Memory B cell (primary cell): ENCODE measurements around the gene DUSP9.
"Not testable (repeated sequence)": the region's sequence is repeated elsewhere in the genome, so short reads cannot be mapped to it uniquely, and the experiment has no call there.

Experiments
- ATAC-seq: fragments of 150-1000 bp; cut with Tn5 transposase; 2 replicates; pipeline ENCODE4 v1.10.0; 2021; ENCODE audit warnings: low read depth, mild to moderate bottlenecking, moderate library complexity
- DNase-seq, 2 donors: peaks; one replicate each; pipeline ENCODE4 v3.0.0; 2022; ENCODE audit warnings: low spot score in 2 of 2
- H3K27ac Mint-ChIP-seq: one replicate; pipeline ENCODE4 v1.8.0; 2022; ENCODE audit warnings: mild to moderate bottlenecking, moderate library complexity, mixed read lengths
- H3K27me3 Mint-ChIP-seq: one replicate; pipeline ENCODE4 v1.8.0; 2022; ENCODE audit warnings: mixed read lengths
- H3K36me3 Mint-ChIP-seq: one replicate; pipeline ENCODE4 v1.8.0; 2022; ENCODE audit warnings: mild to moderate bottlenecking, mixed read lengths
- H3K4me1 Mint-ChIP-seq: one replicate; pipeline ENCODE4 v1.8.0; 2022; ENCODE audit warnings: mixed read lengths
- H3K4me3 Mint-ChIP-seq: one replicate; pipeline ENCODE4 v1.8.0; 2022; ENCODE audit warnings: mild to moderate bottlenecking, moderate library complexity, mixed read lengths
- H3K9me3 Mint-ChIP-seq: one replicate; pipeline ENCODE4 v1.8.0; 2022; ENCODE audit warnings: mixed read lengths

DUSP9 gene

GRCh38 chrX:153688911-153689590 lies 42.0 kb downstream of the DUSP9 start:
- Mint-ChIP-seq H3K36me3 (no peaks in the 10 kb centered on the region), H3K27ac (no peak overlapping the region), H3K27me3 (peaks cover 3% of the 10 kb centered on the region), H3K4me1 (peaks cover 2% of the 10 kb centered on the region), H3K9me3 (no peaks in the 10 kb centered on the region), H3K4me3 (no peak overlapping the region)
- no peak for DNase-seq
- no peak for ATAC-seq

GRCh38 chrX:153689654-153690465 lies 42.9 kb downstream of the DUSP9 start:
- no peak overlapping the region for H3K4me3 Mint-ChIP-seq
- H3K36me3 Mint-ChIP-seq, result peaks cover 2% of the 10 kb centered on the region
- peaks cover 2% of the 10 kb centered on the region for H3K4me1 Mint-ChIP-seq
- no peaks in the 10 kb centered on the region for H3K9me3 Mint-ChIP-seq
- ATAC-seq, result no peak
- H3K27me3 Mint-ChIP-seq, result peaks cover 3% of the 10 kb centered on the region
- H3K27ac Mint-ChIP-seq, result no peak overlapping the region
- no peak for DNase-seq

GRCh38 chrX:153690466-153690865 lies 43.5 kb downstream of the DUSP9 start:
- DNase-seq (no peak), ATAC-seq (no peak)
- Mint-ChIP-seq H3K27me3 (peaks cover 3% of the 10 kb centered on the region), H3K4me3 (no peak overlapping the region), H3K9me3 (no peaks in the 10 kb centered on the region), H3K27ac (no peak overlapping the region), H3K4me1 (peaks cover 2% of the 10 kb centered on the region), H3K36me3 (peaks cover 2% of the 10 kb centered on the region)

- H3K4me3 Mint-ChIP-seq, H3K9me3 Mint-ChIP-seq, H3K27me3 Mint-ChIP-seq, DNase-seq, ATAC-seq, H3K4me1 Mint-ChIP-seq, H3K36me3 Mint-ChIP-seq, H3K27ac Mint-ChIP-seq: not testable (repeated sequence)
Measured at GRCh38 chrX:153691032-153691827, 44.2 kb downstream of the DUSP9 start.

GRCh38 chrX:153692003-153692402 lies 45.0 kb downstream of the DUSP9 start:
- Mint-ChIP-seq H3K4me3 (no peak overlapping the region), H3K36me3 (peaks cover 2% of the 10 kb centered on the region), H3K27ac (no peak overlapping the region), H3K27me3 (no peaks in the 10 kb centered on the region), H3K4me1 (peaks cover 2% of the 10 kb centered on the region), H3K9me3 (no peaks in the 10 kb centered on the region)
- DNase-seq (no peak), ATAC-seq (no peak)

- Mint-ChIP-seq H3K9me3 (no peaks in the 10 kb centered on the region), H3K4me3 (no peak overlapping the region), H3K36me3 (peaks cover 8% of the 10 kb centered on the region), H3K27me3 (no peaks in the 10 kb centered on the region), H3K4me1 (no peaks in the 10 kb centered on the region), H3K27ac (no peak overlapping the region)
- no peak for ATAC-seq
- DNase-seq, result no peak
Measured at GRCh38 chrX:153692611-153693156, 45.7 kb downstream of the DUSP9 start.

GRCh38 chrX:153693216-153694086 lies 46.4 kb downstream of the DUSP9 start:
- Mint-ChIP-seq H3K4me3 (no peak overlapping the region), H3K36me3 (peaks cover 8% of the 10 kb centered on the region), H3K27me3 (no peaks in the 10 kb centered on the region), H3K27ac (no peak overlapping the region), H3K4me1 (no peaks in the 10 kb centered on the region), H3K9me3 (no peaks in the 10 kb centered on the region)
- no peak for DNase-seq
- ATAC-seq, result no peak

GRCh38 chrX:153694256-153694655 lies 47.3 kb downstream of the DUSP9 start:
- DNase-seq, H3K27me3 Mint-ChIP-seq, H3K36me3 Mint-ChIP-seq, ATAC-seq, H3K9me3 Mint-ChIP-seq, H3K4me3 Mint-ChIP-seq, H3K4me1 Mint-ChIP-seq, H3K27ac Mint-ChIP-seq: not testable (repeated sequence)

- DNase-seq (no peak), ATAC-seq (no peak)
- H3K36me3 Mint-ChIP-seq, result peaks cover 8% of the 10 kb centered on the region
- H3K27ac Mint-ChIP-seq, result no peak overlapping the region
- H3K9me3 Mint-ChIP-seq, result no peaks in the 10 kb centered on the region
- no peak overlapping the region for H3K4me3 Mint-ChIP-seq
- H3K4me1 Mint-ChIP-seq, result no peaks in the 10 kb centered on the region
- no peaks in the 10 kb centered on the region for H3K27me3 Mint-ChIP-seq
Measured at GRCh38 chrX:153694687-153695270, 47.8 kb downstream of the DUSP9 start.

- DNase-seq (no peak), ATAC-seq (no peak)
- H3K4me1 Mint-ChIP-seq, result no peaks in the 10 kb centered on the region
- no peak overlapping the region for H3K27ac Mint-ChIP-seq
- no peaks in the 10 kb centered on the region for H3K27me3 Mint-ChIP-seq
- H3K4me3 Mint-ChIP-seq, result no peak overlapping the region
- no peaks in the 10 kb centered on the region for H3K9me3 Mint-ChIP-seq
- peaks cover 8% of the 10 kb centered on the region for H3K36me3 Mint-ChIP-seq
Measured at GRCh38 chrX:153696100-153696499, 49.1 kb downstream of the DUSP9 start.

- not testable (repeated sequence) for H3K36me3 Mint-ChIP-seq, ATAC-seq, H3K4me1 Mint-ChIP-seq, DNase-seq, H3K4me3 Mint-ChIP-seq, H3K27ac Mint-ChIP-seq, H3K9me3 Mint-ChIP-seq, H3K27me3 Mint-ChIP-seq
Measured at GRCh38 chrX:153696538-153696937, 49.5 kb downstream of the DUSP9 start.

- ATAC-seq, H3K4me3 Mint-ChIP-seq, H3K9me3 Mint-ChIP-seq, H3K27me3 Mint-ChIP-seq, H3K4me1 Mint-ChIP-seq, DNase-seq, H3K36me3 Mint-ChIP-seq, H3K27ac Mint-ChIP-seq: not testable (repeated sequence)
Measured at GRCh38 chrX:153696986-153697722, 50.2 kb downstream of the DUSP9 start.
